Uterus (tissue), 2 donors: Measurements from ENCODE around the gene UBE2D2.

ENCODE experiments used
- CTCF ChIP-seq, 4 experiments: fragments of 200-600 bp in 2 of 4; fragments of 450-650 bp in 2 of 4; sonication (generic) in 2 of 4; IDR thresholded peaks; one replicate each; pipeline ENCODE4 v1.5.1; 2016 to 2019; ENCODE audit warnings: antibody characterized with exemption in 4 of 4, mild to moderate bottlenecking in 2 of 4, moderate library complexity in 1 of 4
- POLR2A ChIP-seq, 2 donors: fragments of 450-650 bp; IDR thresholded peaks; one replicate each; pipeline ENCODE4 v1.6.1; 2016; ENCODE audit warnings: antibody characterized with exemption in 2 of 2, mild to moderate bottlenecking in 1 of 2, moderate library complexity in 1 of 2

- TF ChIP-seq CTCF (IDR thresholded peaks at IDR 0.05) (no peak), POLR2A (IDR thresholded peaks at IDR 0.05) (no peak)
These were observed 32.7 kb downstream of the UBE2D2 start for GRCh38 chr5:139593716-139594319.
